CD4-positive, CD25-positive, alpha-beta regulatory T cell (primary cell): Measurements from ENCODE around the gene RTTN. TPM values are rescaled to one million over a fixed set of nuclear protein-coding genes. Genes with fewer than 3 reads are reported as not detected.
"Not testable (repeated sequence)": the region's sequence is repeated elsewhere in the genome, so short reads cannot be mapped to it uniquely, and the experiment has no call there.

Experiments
- ATAC-seq, 2 donors: fragments of 150-1000 bp; cut with Tn5 transposase; one replicate each; pipeline ENCODE4 v1.10.0; 2021; ENCODE audit warnings: low read depth in 2 of 2, moderate number of reproducible peaks in 2 of 2, moderate library complexity in 1 of 2
- DNase-seq, 3 donors: peaks; one replicate each; pipeline versions ENCODE4 v3.0.0 to v3.0.0-alpha.2; 2012 to 2022; ENCODE audit warnings: mixed read lengths in 1 of 3
- H3K27ac ChIP-seq: one replicate; pipeline ENCODE4 v1.7.0; 2013; ENCODE audit warnings: mild to moderate bottlenecking, low read length; ENCODE audit not compliant: insufficient read depth, poor library complexity, severe bottlenecking
- H3K27me3 ChIP-seq: one replicate; pipeline ENCODE4 v1.7.0; 2013; ENCODE audit warnings: low read length; ENCODE audit not compliant: control insufficient read depth, insufficient read depth
- H3K36me3 ChIP-seq: one replicate; pipeline ENCODE4 v1.7.0; 2013; ENCODE audit warnings: mild to moderate bottlenecking, low read length, moderate library complexity; ENCODE audit not compliant: control insufficient read depth, insufficient read depth
- H3K4me1 ChIP-seq: 2 replicates; pipeline ENCODE4 v1.7.0; 2013; ENCODE audit warnings: mild to moderate bottlenecking, low read length; ENCODE audit not compliant: insufficient read depth, control insufficient read depth, poor library complexity, severe bottlenecking
- H3K4me3 ChIP-seq: one replicate; pipeline ENCODE4 v1.7.0; 2013; ENCODE audit warnings: low read depth, mild to moderate bottlenecking, low read length, moderate library complexity
- H3K9me3 ChIP-seq, 2 experiments: 1 replicate in 1 of 2; 2 replicates in 1 of 2; pipeline ENCODE4 v1.7.0; 2013; ENCODE audit warnings: low read length in 2 of 2, mild to moderate bottlenecking in 1 of 2, moderate library complexity in 1 of 2; ENCODE audit not compliant: control insufficient read depth in 2 of 2
- H3K27ac Mint-ChIP-seq, 3 donors: one replicate each; pipeline ENCODE4 v1.8.0; 2020 to 2022; ENCODE audit warnings: mild to moderate bottlenecking in 3 of 3, mixed read lengths in 3 of 3, moderate library complexity in 2 of 3
- H3K27me3 Mint-ChIP-seq: one replicate; pipeline ENCODE4 v1.8.0; 2022; ENCODE audit warnings: mild to moderate bottlenecking, mixed read lengths
- H3K36me3 Mint-ChIP-seq: one replicate; pipeline ENCODE4 v1.8.0; 2020; ENCODE audit warnings: mixed read lengths
- H3K4me1 Mint-ChIP-seq, 4 donors: one replicate each; pipeline ENCODE4 v1.8.0; 2020 to 2022; ENCODE audit warnings: mixed read lengths in 4 of 4, mild to moderate bottlenecking in 1 of 4
- H3K4me3 Mint-ChIP-seq, 4 donors: one replicate each; pipeline ENCODE4 v1.8.0; 2020 to 2022; ENCODE audit warnings: mild to moderate bottlenecking in 4 of 4, mixed read lengths in 4 of 4, moderate library complexity in 3 of 4
- H3K9me3 Mint-ChIP-seq, 7 donors: one replicate each; pipeline ENCODE4 v1.8.0; 2020 to 2022; ENCODE audit warnings: mixed read lengths in 7 of 7, mild to moderate bottlenecking in 3 of 7, moderate library complexity in 2 of 7
- polyA plus RNA-seq, 4 donors: library from polyadenylated mRNA; unstranded; fragments of 300-500 nt; fragmentation: Illumina TruSeq; gene quantifications; one replicate each; pipeline ENCODE4 v1.2.3, GENCODE V29; 2021
- total RNA-seq: library from RNA; stranded (reverse); gene quantifications from one replicate; pipeline ENCODE4 v1.2.3, GENCODE V29; 2022

Gene RTTN
- total and polyA plus RNA-seq, 5 donors from 2014 or later, result 3.2 to 36.4 (median 4.8) TPM

GRCh38 chr18:70107091-70107490 lies 98.4 kb downstream of the RTTN start:
- no peak for ATAC-seq
- H3K27me3 Mint-ChIP-seq, result no peaks in the 10 kb centered on the region
- H3K9me3 Mint-ChIP-seq, result peaks cover 0 to 6% (median 0%) of the 10 kb centered on the region in 7 donors

GRCh38 chr18:70102854-70103253 lies 102.6 kb downstream of the RTTN start:
- not testable (repeated sequence) for H3K27ac ChIP-seq, H3K27me3 Mint-ChIP-seq, H3K27me3 ChIP-seq, ATAC-seq, H3K4me1 Mint-ChIP-seq, H3K4me3 Mint-ChIP-seq, H3K27ac Mint-ChIP-seq, H3K4me3 ChIP-seq, H3K4me1 ChIP-seq, DNase-seq
- peaks cover 25% of the 10 kb centered on the region for H3K36me3 ChIP-seq
- H3K9me3 Mint-ChIP-seq, result peaks cover 0 to 21% (median 9%) of the 10 kb centered on the region in 7 donors
- H3K9me3 ChIP-seq, result peaks cover 7 to 10% of the 10 kb centered on the region in 2 experiments
- peaks cover 57% of the 10 kb centered on the region for H3K36me3 Mint-ChIP-seq

More at GRCh38 chr18:70107091-70107490, 98.4 kb downstream of the RTTN start:
- DNase-seq, result no peak
- Histone ChIP-seq H3K36me3 (peaks cover 36% of the 10 kb centered on the region), H3K4me3 (no peak overlapping the region), H3K27me3 (no peaks in the 10 kb centered on the region), H3K9me3 (no peaks in the 10 kb centered on the region), H3K27ac (no peak overlapping the region), H3K4me1 (no peaks in the 10 kb centered on the region)
- Mint-ChIP-seq H3K36me3 (peaks cover 62% of the 10 kb centered on the region), H3K4me3 (no peak overlapping the region), H3K4me1 (no peaks in the 10 kb centered on the region), H3K27ac (no peak overlapping the region)

- ATAC-seq, result no peak
Observed at GRCh38 chr18:70089858-70090257, 115.6 kb downstream of the RTTN start.

GRCh38 chr18:70086085-70086484 lies 119.4 kb downstream of the RTTN start:
- no peak overlapping the region for H3K4me3 ChIP-seq
- no peaks in the 10 kb centered on the region for H3K27me3 ChIP-seq
- H3K9me3 ChIP-seq, result no peaks in the 10 kb centered on the region
- H3K27me3 Mint-ChIP-seq, result no peaks in the 10 kb centered on the region
- H3K27ac ChIP-seq, result no peak overlapping the region
- H3K36me3 Mint-ChIP-seq, result peaks cover 11% of the 10 kb centered on the region
- H3K27ac Mint-ChIP-seq, result no peak overlapping the region
- peaks cover 5% of the 10 kb centered on the region for H3K36me3 ChIP-seq
- H3K4me1 ChIP-seq, result peaks cover 2% of the 10 kb centered on the region
- no peaks in the 10 kb centered on the region for H3K9me3 Mint-ChIP-seq
- no peak for DNase-seq
- H3K4me3 Mint-ChIP-seq, result no peak overlapping the region
- ATAC-seq, result no peak
- H3K4me1 Mint-ChIP-seq, result peaks cover 0 to 7% (median 0%) of the 10 kb centered on the region in 4 donors

More at GRCh38 chr18:70089858-70090257, 115.6 kb downstream of the RTTN start:
- H3K4me3 Mint-ChIP-seq, result no peak overlapping the region
- peaks cover 9% of the 10 kb centered on the region for H3K36me3 ChIP-seq
- no peaks in the 10 kb centered on the region for H3K9me3 ChIP-seq
- H3K4me1 ChIP-seq, result peaks cover 2% of the 10 kb centered on the region
- peaks cover 0 to 9% (median 1%) of the 10 kb centered on the region in 4 donors for H3K4me1 Mint-ChIP-seq
- H3K27me3 Mint-ChIP-seq, result no peaks in the 10 kb centered on the region
- H3K4me3 ChIP-seq, result no peak overlapping the region
- H3K36me3 Mint-ChIP-seq, result peaks cover 23% of the 10 kb centered on the region
- H3K27me3 ChIP-seq, result no peaks in the 10 kb centered on the region
- H3K27ac Mint-ChIP-seq, result peak overlapping the region; percentile 5 to 76 (median 14)
- DNase-seq, result no peak
- peaks cover 0 to 5% (median 0%) of the 10 kb centered on the region in 7 donors for H3K9me3 Mint-ChIP-seq
- no peak overlapping the region for H3K27ac ChIP-seq

GRCh38 chr18:70085641-70086040 lies 119.8 kb downstream of the RTTN start:
- H3K4me3 ChIP-seq, result no peak overlapping the region
- Mint-ChIP-seq H3K27ac (no peak overlapping the region), H3K36me3 (peaks cover 15% of the 10 kb centered on the region), H3K27me3 (no peaks in the 10 kb centered on the region), H3K4me3 (no peak overlapping the region), H3K4me1 (peaks cover 0 to 5% (median 0%) of the 10 kb centered on the region in 4 donors), H3K9me3 (no peaks in the 10 kb centered on the region)
- H3K4me1 ChIP-seq, result peaks cover 2% of the 10 kb centered on the region
- H3K36me3 ChIP-seq, result peaks cover 5% of the 10 kb centered on the region
- DNase-seq (no peak), ATAC-seq (no peak)
- H3K27me3 ChIP-seq, result no peaks in the 10 kb centered on the region
- H3K9me3 ChIP-seq, result no peaks in the 10 kb centered on the region
- no peak overlapping the region for H3K27ac ChIP-seq

- Histone ChIP-seq H3K27me3 (no peaks in the 10 kb centered on the region), H3K36me3 (no peaks in the 10 kb centered on the region), H3K27ac (no peak overlapping the region), H3K9me3 (no peaks in the 10 kb centered on the region), H3K4me1 (peaks cover 2% of the 10 kb centered on the region), H3K4me3 (no peak overlapping the region)
- Mint-ChIP-seq H3K36me3 (peaks cover 22% of the 10 kb centered on the region), H3K4me3 (no peak overlapping the region), H3K4me1 (peaks cover 0 to 5% (median 2%) of the 10 kb centered on the region in 4 donors), H3K27me3 (no peaks in the 10 kb centered on the region), H3K9me3 (no peaks in the 10 kb centered on the region), H3K27ac (no peak overlapping the region)
- DNase-seq, result no peak
- ATAC-seq, result no peak
Observed at GRCh38 chr18:70082430-70082829, 123.1 kb downstream of the RTTN start.

- Mint-ChIP-seq H3K27ac (no peak overlapping the region), H3K9me3 (no peaks in the 10 kb centered on the region), H3K4me1 (peaks cover 0 to 4% (median 0%) of the 10 kb centered on the region in 4 donors), H3K36me3 (peaks cover 28% of the 10 kb centered on the region), H3K27me3 (no peaks in the 10 kb centered on the region), H3K4me3 (no peak overlapping the region)
- Histone ChIP-seq H3K27ac (no peak overlapping the region), H3K4me1 (no peaks in the 10 kb centered on the region), H3K9me3 (no peaks in the 10 kb centered on the region), H3K4me3 (no peak overlapping the region), H3K36me3 (peaks cover 10% of the 10 kb centered on the region), H3K27me3 (no peaks in the 10 kb centered on the region)
- no peak for DNase-seq
- no peak for ATAC-seq
Observed at GRCh38 chr18:70078106-70078505, 127.4 kb downstream of the RTTN start.

- Mint-ChIP-seq H3K4me3 (no peak overlapping the region), H3K27me3 (no peaks in the 10 kb centered on the region), H3K36me3 (peaks cover 23% of the 10 kb centered on the region), H3K4me1 (peaks cover 0 to 6% (median 3%) of the 10 kb centered on the region in 4 donors), H3K9me3 (no peaks in the 10 kb centered on the region), H3K27ac (no peak overlapping the region)
- no peaks in the 10 kb centered on the region for H3K4me1 ChIP-seq
- DNase-seq, result no peak
- no peak for ATAC-seq
- no peaks in the 10 kb centered on the region for H3K27me3 ChIP-seq
- H3K27ac ChIP-seq, result no peak overlapping the region
- H3K36me3 ChIP-seq, result peaks cover 10% of the 10 kb centered on the region
- no peak overlapping the region for H3K4me3 ChIP-seq
- no peaks in the 10 kb centered on the region for H3K9me3 ChIP-seq
Observed at GRCh38 chr18:70075906-70076305, 129.6 kb downstream of the RTTN start.
